Common myeloid progenitor, CD34-positive (primary cell): ENCODE data around the gene RABL6.

Source experiments
- CTCF ChIA-PET: fragments of 350-600 bp; sonication (Branson Sonifier 250); formaldehyde crosslinking; loops from one replicate; lab custom pipeline; 2021; ENCODE audit warnings: antibody characterized with exemption; lab: Charles Lee
- POLR2A ChIA-PET: fragments of 350-600 bp; sonication (Branson Sonifier 250); formaldehyde crosslinking; loops from one replicate; lab custom pipeline; 2021; ENCODE audit warnings: antibody characterized with exemption; lab: Charles Lee
- DNase-seq, 3 donors: peaks; one replicate each; pipeline versions ENCODE4 v3.0.0 to v3.0.0-alpha.2; 2013
- H3K27ac ChIP-seq, 2 experiments: 1 replicate in 1 of 2; 2 replicates in 1 of 2; pipeline ENCODE4 v1.7.0; 2013; ENCODE audit warnings: inconsistent platforms in 2 of 2, low read length in 2 of 2, mild to moderate bottlenecking in 2 of 2, low read depth in 1 of 2, moderate library complexity in 1 of 2; ENCODE audit not compliant: severe bottlenecking in 2 of 2, insufficient read depth in 1 of 2, poor library complexity in 1 of 2
- H3K27me3 ChIP-seq, 5 experiments: replicated peaks in 2 of 5; 1 replicate in 3 of 5; 2 replicates in 2 of 5; pipeline versions ENCODE4 v1.6.1 to v1.7.0; 2013; ENCODE audit warnings: low read length in 4 of 5, mild to moderate bottlenecking in 2 of 5, moderate library complexity in 2 of 5, inconsistent platforms in 1 of 5; ENCODE audit not compliant: insufficient read depth in 5 of 5, control insufficient read depth in 4 of 5
- H3K36me3 ChIP-seq, 4 experiments: 1 replicate in 2 of 4; 2 replicates in 2 of 4; pipeline versions ENCODE4 v1.6.1 to v1.7.0; 2013; ENCODE audit warnings: low read length in 3 of 4, control low read depth in 1 of 4, mild to moderate bottlenecking in 1 of 4; ENCODE audit not compliant: control insufficient read depth in 4 of 4, insufficient read depth in 4 of 4
- H3K4me1 ChIP-seq, 4 experiments: 1 replicate in 3 of 4; 2 replicates in 1 of 4; pipeline versions ENCODE4 v1.6.1 to v1.7.1; 2013; ENCODE audit warnings: low read length in 3 of 4, mild to moderate bottlenecking in 3 of 4, control low read depth in 1 of 4, inconsistent platforms in 1 of 4, moderate library complexity in 1 of 4; ENCODE audit not compliant: control insufficient read depth in 4 of 4, insufficient read depth in 4 of 4; ENCODE audit errors: control extremely low read depth in 1 of 4
- H3K4me3 ChIP-seq, 7 experiments: 1 replicate in 4 of 7; 2 replicates in 3 of 7; pipeline versions ENCODE4 v1.5.1 to v1.7.0; 2013; ENCODE audit warnings: mild to moderate bottlenecking in 7 of 7, low read length in 6 of 7, moderate library complexity in 6 of 7, inconsistent platforms in 2 of 7, low read depth in 2 of 7, control low read depth in 1 of 7; ENCODE audit not compliant: insufficient read depth in 4 of 7, control insufficient read depth in 1 of 7; ENCODE audit errors: extremely low read depth in 1 of 7
- H3K9me3 ChIP-seq, 5 experiments: 1 replicate in 4 of 5; 2 replicates in 1 of 5; pipeline versions ENCODE4 v1.6.1 to v1.7.1; 2013; ENCODE audit warnings: low read length in 4 of 5, mild to moderate bottlenecking in 2 of 5, inconsistent platforms in 1 of 5, low read depth in 1 of 5, moderate library complexity in 1 of 5; ENCODE audit not compliant: control insufficient read depth in 4 of 5, insufficient read depth in 2 of 5; ENCODE audit errors: control extremely low read depth in 1 of 5
- WGBS: methylation state at CpG from one replicate; pipeline ENCODE4 v1.1.5; 2013; ENCODE audit not compliant: insufficient coverage; 5-methylcytosine and 5-hydroxymethylcytosine counted together

Gene RABL6

GRCh38 chr9:136790640-136791515 is 16.9 kb upstream of the RABL6 start, which contains the start of gene TMEM141:
Gene TMEM141, plus strand, starts transcription at chr9:136791344. Its CDS starts 27 bp downstream, at chr9:136791371.
- Histone ChIP-seq H3K9me3 (no peaks in the 10 kb centered on the region), H3K4me3 (peak within 1 kb of the TSS; percentile 45 to 91 (median 76)), H3K36me3 (peaks cover 0 to 17% (median 4%) of the 10 kb centered on the region in 4 experiments), H3K4me1 (peaks cover 0 to 40% (median 24%) of the 10 kb centered on the region in 4 experiments), H3K27me3 (peaks cover 0 to under 1% (median 0%) of the 10 kb centered on the region in 5 experiments), H3K27ac (peak within 1 kb of the TSS in 1 of 2 experiments; percentile 83)
- DNase-seq, result peak; percentile 98 to 99 (median 99)
- CTCF ChIA-PET, result interaction anchor here (0.8 kb wide), 1 partner anchor 9 kb away, joined by 3 read pairs; no protein-coding TSS in a partner anchor
- 0% methylated on average over 51 of the region's 70 CpGs for WGBS
- POLR2A ChIA-PET, result interaction anchor here (0.7 kb wide), 1 partner anchor 220 kb away, joined by 3 read pairs; no protein-coding TSS in a partner anchor

DNA sequence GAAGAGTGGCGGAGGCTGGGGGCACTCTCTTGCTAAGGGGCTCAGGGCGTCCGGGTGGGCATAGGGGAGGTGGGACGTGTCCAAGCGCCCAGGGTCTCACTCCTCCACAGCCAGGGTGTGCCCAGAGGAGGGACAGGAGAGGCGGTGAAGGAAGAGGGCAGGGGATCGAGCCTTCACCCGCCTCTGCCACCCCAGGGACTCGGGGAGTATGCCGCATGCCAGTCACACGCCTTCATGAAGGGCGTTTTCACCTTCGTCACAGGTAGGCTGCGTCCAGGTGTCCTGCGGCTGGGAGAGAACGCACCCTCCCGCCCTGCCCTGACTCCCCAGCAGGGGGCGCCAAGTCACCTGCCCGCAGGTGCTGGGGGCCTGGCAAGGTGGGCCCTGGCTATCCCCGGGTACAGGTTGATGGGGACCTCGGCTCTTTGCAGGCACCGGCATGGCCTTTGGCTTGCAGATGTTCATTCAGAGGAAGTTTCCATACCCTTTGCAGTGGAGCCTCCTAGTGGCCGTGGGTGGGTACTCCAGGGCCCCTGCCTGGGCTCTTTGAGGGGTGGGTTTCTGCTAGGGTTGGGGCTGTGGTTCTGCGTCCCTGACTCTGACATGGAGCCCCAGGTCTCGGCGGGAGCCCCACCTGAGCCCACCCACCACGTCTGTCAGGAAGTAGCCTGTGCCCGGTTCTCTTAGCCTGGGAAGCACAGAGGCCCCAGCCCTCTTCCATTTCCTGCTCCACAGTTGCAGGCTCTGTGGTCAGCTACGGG is 16.1 kb upstream of the RABL6 start:
- Histone ChIP-seq H3K27me3 (peaks cover 0 to 6% (median 0%) of the 10 kb centered on the region in 5 experiments), H3K36me3 (peaks cover 0 to 17% (median 4%) of the 10 kb centered on the region in 4 experiments), H3K4me1 (peaks cover 0 to 40% (median 24%) of the 10 kb centered on the region in 4 experiments), H3K4me3 (peak overlapping the region; percentile 45 to 91 (median 76)), H3K9me3 (no peaks in the 10 kb centered on the region), H3K27ac (peak overlapping the region in 1 of 2 experiments; percentile 83)
- CTCF ChIA-PET, result interaction anchor here (0.9 to 2.1 kb wide), 9 partner anchors 9 to 245 kb away, joined by 3 to 14 read pairs (median 3); partner anchors contain the start of gene RABL6
- DNase-seq, result peak; percentile 36 to 67 (median 65)
- 0% methylated on average over 28 of the region's 29 CpGs for WGBS
- POLR2A ChIA-PET, result no interaction called here

DNA sequence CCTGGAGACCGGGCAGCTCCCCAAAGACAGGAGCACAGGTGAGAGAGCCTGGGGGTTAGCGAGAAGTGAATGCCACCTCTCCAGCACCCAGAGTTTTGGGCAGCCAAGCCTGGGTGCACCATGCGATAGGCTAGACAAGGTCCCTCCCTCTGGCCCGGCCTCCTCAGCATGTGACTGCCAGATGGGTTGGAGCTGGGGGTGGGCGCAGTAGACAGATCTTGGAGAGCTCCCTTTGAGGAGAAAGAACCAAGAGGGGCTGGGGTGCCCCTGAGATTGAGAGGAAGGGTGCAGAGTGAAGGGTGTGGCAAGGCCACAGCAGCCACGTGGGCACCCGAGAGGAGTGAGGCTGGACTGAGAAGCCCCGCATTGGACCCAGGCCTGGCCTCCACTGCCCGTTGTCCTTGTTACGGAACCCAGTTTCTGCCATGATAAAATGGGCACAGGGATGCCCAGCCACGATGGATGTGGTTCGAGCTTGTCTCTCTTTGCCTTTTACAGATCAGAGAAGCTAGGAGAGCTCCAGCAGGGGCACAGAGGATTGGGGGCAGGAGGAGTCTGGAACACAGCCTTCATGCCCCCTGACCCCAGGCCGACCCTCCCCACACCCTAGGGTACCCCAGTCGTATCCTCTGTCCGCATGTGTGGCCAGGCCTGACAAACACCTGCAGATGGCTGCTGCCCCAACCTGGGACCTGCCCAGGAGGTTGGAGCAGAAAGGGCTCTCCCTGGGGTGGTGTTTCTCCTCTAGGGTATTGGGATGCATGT is 15.2 kb upstream of the RABL6 start:
- H3K4me1 ChIP-seq, result peaks cover 0 to 38% (median 23%) of the 10 kb centered on the region in 4 experiments
- CTCF ChIA-PET, result interaction anchor here (0.6 to 2.1 kb wide), 11 partner anchors 8 to 244 kb away, joined by 3 to 14 read pairs (median 3); partner anchors contain the start of gene RABL6
- H3K27me3 ChIP-seq, result peaks cover 0 to 11% (median 2%) of the 10 kb centered on the region in 5 experiments
- peak in 1 of 3 donors; percentile 21 for DNase-seq
- POLR2A ChIA-PET, result no interaction called here
- H3K27ac ChIP-seq, result peak overlapping the region in 1 of 2 experiments; percentile 83
- H3K4me3 ChIP-seq, result peak overlapping the region in 6 of 7 experiments; percentile 16 to 91 (median 78)
- H3K36me3 ChIP-seq, result peaks cover 0 to 17% (median 4%) of the 10 kb centered on the region in 4 experiments
- WGBS, result 83% methylated on average over 10 of the region's 15 CpGs
- no peaks in the 10 kb centered on the region for H3K9me3 ChIP-seq

- H3K36me3 ChIP-seq, result peaks cover 0 to 17% (median 4%) of the 10 kb centered on the region in 4 experiments
- 80% methylated on average over 12 of the region's 17 CpGs for WGBS
- H3K9me3 ChIP-seq, result no peaks in the 10 kb centered on the region
- H3K27ac ChIP-seq, result no peak overlapping the region
- peaks cover 0 to 14% (median 2%) of the 10 kb centered on the region in 5 experiments for H3K27me3 ChIP-seq
- no peak overlapping the region for H3K4me3 ChIP-seq
- DNase-seq, result no peak
- CTCF ChIA-PET, result interaction anchor here (0.6 to 2.1 kb wide), 18 partner anchors 9 to 275 kb away, joined by 3 to 14 read pairs (median 3); partner anchors contain the start of gene RABL6
- POLR2A ChIA-PET, result no interaction called here
- H3K4me1 ChIP-seq, result peaks cover 0 to 32% (median 20%) of the 10 kb centered on the region in 4 experiments
Observed at GRCh38 chr9:136793086-136793946, 14.4 kb upstream of the RABL6 start.

GRCh38 chr9:136794281-136794999 is 13.3 kb upstream of the RABL6 start:
- ChIA-PET POLR2A (no interaction called here), CTCF (interaction anchor here (0.8 to 2.0 kb wide), 11 partner anchors 8 to 274 kb away, joined by 3 to 7 read pairs (median 4); partner anchors contain the start of gene RABL6)
- Histone ChIP-seq H3K27me3 (peaks cover 0 to 23% (median 5%) of the 10 kb centered on the region in 5 experiments), H3K36me3 (peaks cover 0 to 17% (median 4%) of the 10 kb centered on the region in 4 experiments), H3K4me3 (no peak overlapping the region), H3K9me3 (no peaks in the 10 kb centered on the region), H3K27ac (no peak overlapping the region), H3K4me1 (peaks cover 0 to 34% (median 26%) of the 10 kb centered on the region in 4 experiments)
- DNase-seq, result no peak
- WGBS, result 94% methylated on average over 11 of the region's 14 CpGs
